GM10248 (cell line): ENCODE results near the gene TRPV6.

Source experiments
- CTCF ChIA-PET: fragments of 300-600 bp; sonication (Branson Sonifier 250); formaldehyde crosslinking; extraction: SDS; loops from one replicate; lab custom pipeline; 2021; ENCODE audit warnings: antibody characterized with exemption; lab: Yijun Ruan, JAX
- POLR2A ChIA-PET: fragments of 350-650 bp; sonication (Branson Sonifier 250); formaldehyde crosslinking; extraction: SDS; loops from one replicate; lab custom pipeline; 2020; ENCODE audit warnings: antibody characterized with exemption; lab: Yijun Ruan, JAX
- DNase-seq: peaks from one replicate; pipeline ENCODE4 v3.0.0; 2012; ENCODE audit errors: extremely low spot score
- CTCF ChIP-seq: IDR thresholded peaks from 2 replicates; pipeline ENCODE4 v1.5.1; 2012; ENCODE audit warnings: mild to moderate bottlenecking, low read depth; ENCODE audit errors: extremely low read depth, missing control alignments, control extremely low read depth

The TRPV6 gene

DNA sequence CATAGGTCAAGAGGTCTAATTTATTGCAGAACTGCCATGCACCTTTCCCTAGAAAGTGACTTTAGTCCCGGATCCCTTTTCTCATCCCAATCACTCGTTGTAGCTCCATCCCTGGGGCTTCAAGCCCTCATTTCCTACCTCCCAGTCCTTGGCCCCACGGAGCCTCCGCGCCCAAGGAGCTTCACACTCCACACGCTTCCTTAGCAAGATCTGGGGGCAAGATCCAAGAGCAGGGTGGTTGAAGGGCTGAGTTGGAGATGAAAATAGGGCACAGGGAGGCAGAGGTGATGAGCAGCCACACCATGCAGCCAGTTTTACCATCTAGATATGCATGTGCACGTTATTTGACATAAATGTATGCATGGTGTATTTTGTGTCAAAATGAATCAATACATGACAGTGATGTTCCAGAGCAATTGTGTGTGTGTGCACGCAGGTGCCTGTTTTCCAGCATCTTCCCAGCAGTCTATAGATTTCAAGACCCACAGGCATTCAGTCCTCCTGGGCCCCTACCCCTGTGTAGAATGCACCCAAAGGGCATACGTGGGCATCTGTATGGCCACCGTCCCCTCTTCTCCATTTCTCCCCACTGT lies 6.0 kb upstream of the TRPV6 start:
- ChIA-PET CTCF (interaction anchor here (1.1 to 1.2 kb wide), 2 partner anchors 118 to 333 kb away, joined by 3 read pairs; no protein-coding TSS in a partner anchor), POLR2A (no interaction called here)
- no peak for TF ChIP-seq CTCF
- DNase-seq: no peak

- CTCF ChIA-PET: no interaction called here
- DNase-seq: no peak
- POLR2A ChIA-PET: no interaction called here
- no peak for TF ChIP-seq CTCF
Measured at GRCh38 chr7:142890874-142891485, 5.4 kb upstream of the TRPV6 start.

DNA sequence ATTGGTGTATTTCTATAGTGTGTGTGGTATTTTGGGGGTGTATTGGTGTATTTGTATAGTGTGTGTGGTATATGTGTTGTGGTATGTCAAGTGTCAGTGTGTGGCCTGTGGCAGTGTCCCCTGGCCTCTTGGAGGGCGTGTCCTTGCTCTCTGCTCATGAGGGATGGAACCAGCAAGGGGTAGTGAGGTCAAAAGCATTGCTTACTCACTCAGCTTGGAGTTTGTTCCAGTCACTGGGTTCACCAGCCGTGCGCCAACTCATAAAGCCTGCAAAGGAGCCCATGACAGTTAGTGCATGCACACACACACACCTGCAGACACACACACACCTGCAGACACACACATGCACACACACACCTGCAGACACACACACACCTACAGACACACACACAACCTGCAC lies 4.3 kb upstream of the TRPV6 start:
- ChIA-PET CTCF (no interaction called here), POLR2A (no interaction called here)
- no peak for TF ChIP-seq CTCF
- DNase-seq: no peak

- ChIA-PET CTCF (interaction anchor here (0.7 to 1.4 kb wide), 3 partner anchors 111 to 328 kb away, joined by 3 to 5 read pairs (median 3); no protein-coding TSS in a partner anchor), POLR2A (no interaction called here)
- no peak for DNase-seq
- TF ChIP-seq CTCF: no peak
Measured at GRCh38 chr7:142887282-142888015, 1.9 kb upstream of the TRPV6 start.

DNA sequence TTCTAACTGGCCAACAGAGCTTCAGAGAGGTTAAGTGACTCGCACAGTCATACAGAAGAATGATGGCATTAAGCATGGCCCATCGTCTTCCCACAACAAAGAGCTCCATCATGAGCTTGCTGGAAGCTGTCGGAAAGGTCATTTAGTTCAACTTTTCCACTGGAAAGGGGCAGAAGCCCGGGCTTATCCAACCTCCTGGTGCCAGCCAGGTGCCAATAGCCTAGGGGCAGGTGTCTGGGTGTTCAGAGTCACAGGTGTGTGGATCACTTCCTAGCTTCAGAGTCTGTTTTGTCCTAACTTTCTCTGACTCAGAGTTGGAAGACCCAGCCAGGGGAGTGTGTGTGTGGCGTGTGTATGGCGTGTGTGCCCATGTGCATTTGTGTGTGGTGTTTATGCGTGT lies 1.3 kb upstream of the TRPV6 start:
- no peak for DNase-seq
- CTCF ChIA-PET: interaction anchor here (0.7 to 1.4 kb wide), 3 partner anchors 111 to 328 kb away, joined by 3 to 5 read pairs (median 3); no protein-coding TSS in a partner anchor

More for the DNA sequence above, 1.3 kb upstream of the TRPV6 start:
- POLR2A ChIA-PET: no interaction called here
- no peak for TF ChIP-seq CTCF
